Activated naive CD4-positive, alpha-beta T cell treated with anti-CD3 and anti-CD28 coated beads, Interleukin-2, amount 50 U/mL, for 16 hours (primary cell): ENCODE measurements around the gene PAK4.
"Not testable (repeated sequence)": the region's sequence is repeated elsewhere in the genome, so short reads cannot be mapped to it uniquely, and the experiment has no call there.

Experiments used
- DNase-seq: peaks from one replicate; pipeline ENCODE4 v3.0.0-alpha.2; 2020

The PAK4 gene

GRCh38 chr19:39130337-39131254 is 5.0 kb downstream of the PAK4 start:
- no peak for DNase-seq

- no peak for DNase-seq
Measured at GRCh38 chr19:39131255-39131755, 5.7 kb downstream of the PAK4 start.

GRCh38 chr19:39132344-39132969 is 6.9 kb downstream of the PAK4 start:
- DNase-seq: no peak

- DNase-seq: no peak
Measured at GRCh38 chr19:39133431-39134270, 8.1 kb downstream of the PAK4 start.

- no peak for DNase-seq
Measured at GRCh38 chr19:39135701-39136100, 10.1 kb downstream of the PAK4 start.

- DNase-seq: no peak
Measured at GRCh38 chr19:39136225-39136940, 10.8 kb downstream of the PAK4 start.

GRCh38 chr19:39137131-39137530 is 11.5 kb downstream of the PAK4 start:
- no peak for DNase-seq

- no peak for DNase-seq
Measured at GRCh38 chr19:39138221-39139211, 12.9 kb downstream of the PAK4 start.

GRCh38 chr19:39139305-39139874 is 13.8 kb downstream of the PAK4 start:
- DNase-seq: no peak

- no peak for DNase-seq
Measured at GRCh38 chr19:39139971-39140453, 14.4 kb downstream of the PAK4 start.

- DNase-seq: no peak
Measured at GRCh38 chr19:39140594-39140993, 15.0 kb downstream of the PAK4 start.

GRCh38 chr19:39141929-39142328 is 16.3 kb downstream of the PAK4 start:
- no peak for DNase-seq

- DNase-seq: no peak
Measured at GRCh38 chr19:39142630-39143029, 17.0 kb downstream of the PAK4 start.

- DNase-seq: not testable (repeated sequence)
Measured at GRCh38 chr19:39143757-39144289, 18.2 kb downstream of the PAK4 start.

GRCh38 chr19:39144290-39145071 is 18.9 kb downstream of the PAK4 start:
- DNase-seq: no peak

GRCh38 chr19:39145180-39145953 is 19.8 kb downstream of the PAK4 start:
- no peak for DNase-seq

GRCh38 chr19:39146091-39146490 is 20.5 kb downstream of the PAK4 start:
- no peak for DNase-seq

GRCh38 chr19:39146686-39147450 is 21.3 kb downstream of the PAK4 start:
- DNase-seq: no peak
